Right lobe of liver (tissue), 6 donors: ENCODE data around the gene OR52E1. TPM values are rescaled to one million over a fixed set of nuclear protein-coding genes. Genes with fewer than 3 reads are reported as not detected.
"Not testable (repeated sequence)": the region's sequence is repeated elsewhere in the genome, so short reads cannot be mapped to it uniquely, and the experiment has no call there.

ENCODE experiments used
- ATAC-seq, 4 donors: fragments of 200-7000 bp; cut with Tn5 transposase; one replicate each; pipeline ENCODE4 v1.9.1; 2020; ENCODE audit warnings: mild to moderate bottlenecking in 4 of 4, moderate library complexity in 4 of 4
- DNase-seq, 3 donors: peaks; one replicate each; pipeline ENCODE4 v3.0.0-alpha.2; 2020
- H3K27ac ChIP-seq, 3 donors: fragments of 200-600 bp; one replicate each; pipeline ENCODE4 v1.8.0; 2022
- H3K27me3 ChIP-seq, 2 donors: fragments of 200-600 bp; one replicate each; pipeline ENCODE4 v1.8.0; 2022
- H3K36me3 ChIP-seq, 4 donors: fragments of 200-600 bp; sonication (generic) in 1 of 4; one replicate each; pipeline versions ENCODE4 v1.5.1 to v1.8.0; 2017 to 2022; ENCODE audit warnings: control low read depth in 1 of 4
- H3K4me1 ChIP-seq, 4 donors: fragments of 200-600 bp; sonication (generic) in 1 of 4; one replicate each; pipeline versions ENCODE4 v1.5.1 to v1.8.0; 2017 to 2022; ENCODE audit warnings: control low read depth in 1 of 4
- H3K4me3 ChIP-seq, 3 donors: fragments of 200-600 bp; one replicate each; pipeline ENCODE4 v1.8.0; 2022
- H3K9me3 ChIP-seq, 4 donors: fragments of 200-600 bp; sonication (generic) in 1 of 4; one replicate each; pipeline versions ENCODE4 v1.5.1 to v1.8.0; 2017 to 2022; ENCODE audit warnings: control low read depth in 1 of 4
- POLR2A ChIP-seq: fragments of 450-650 bp; IDR thresholded peaks from one replicate; pipeline ENCODE4 v1.6.1; 2017; ENCODE audit warnings: antibody characterized with exemption, mild to moderate bottlenecking
- WGBS: methylation state at CpG from one replicate; pipeline ENCODE4 v1.1.6; 2018; ENCODE audit warnings: low coverage, low lambda C conversion rate; ENCODE audit not compliant: insufficient coverage; ENCODE audit errors: missing lambda C conversion rate; 5-methylcytosine and 5-hydroxymethylcytosine counted together
- intact Hi-C, 2 donors: fragments of 100-400 bp; cut with DNase I; formaldehyde crosslinking; loops; one replicate each; pipeline versions ENCODE4 v1.11.2 to v1.14.1; 2022
- total RNA-seq, 6 experiments: library from RNA; depleted of rRNA in 2 of 6; stranded (reverse); fragments of >200 nt in 2 of 6; fragmentation: NEBNext Ultra II Directional in 3 of 6; extraction: Animal tissue kit (Norgen Biotek cat#: 25700) in 3 of 6; gene quantifications; one replicate each; pipeline versions ENCODE4 v1.1.0 to v1.2.4, GENCODE V29; 2016 to 2023
- TF ChIP-seq, protein P1 (sequence below), 4 donors: fragments of 200-600 bp in 3 of 4; fragments of 450-650 bp in 1 of 4; IDR thresholded peaks; one replicate each; pipeline versions ENCODE4 v1.5.1 to v1.8.0; 2016 to 2022; ENCODE audit warnings: antibody characterized with exemption in 4 of 4, mild to moderate bottlenecking in 2 of 4
- donor health status: DM: no; HTN: yes; CAD: no.
- donor health status: DM: no; HTN: no; CAD: no.
- donor health status: DM: no; HTN: no; CAD: no.
- donor health status: DM: no; HTN: yes; CAD: no.
- donor health status: DM: no; HTN: yes; CAD: no.

Gene OR52E1
- total RNA-seq, 6 experiments from 2014 or later = not detected

DNA sequence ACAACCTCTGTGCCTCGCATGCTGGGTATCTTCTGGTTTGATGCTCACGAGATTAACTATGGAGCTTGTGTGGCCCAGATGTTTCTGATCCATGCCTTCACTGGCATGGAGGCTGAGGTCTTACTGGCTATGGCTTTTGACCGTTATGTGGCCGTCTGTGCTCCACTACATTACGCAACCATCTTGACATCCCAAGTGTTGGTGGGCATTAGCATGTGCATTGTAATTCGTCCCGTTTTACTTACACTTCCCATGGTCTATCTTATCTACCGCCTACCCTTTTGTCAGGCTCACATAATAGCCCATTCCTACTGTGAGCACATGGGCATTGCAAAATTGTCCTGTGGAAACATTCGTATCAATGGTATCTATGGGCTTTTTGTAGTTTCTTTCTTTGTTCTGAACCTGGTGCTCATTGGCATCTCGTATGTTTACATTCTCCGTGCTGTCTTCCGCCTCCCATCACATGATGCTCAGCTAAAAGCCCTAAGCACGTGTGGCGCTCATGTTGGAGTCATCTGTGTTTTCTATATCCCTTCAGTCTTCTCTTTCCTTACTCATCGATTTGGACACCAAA is 22.5 kb upstream of the OR52E1 start:
- Histone ChIP-seq H3K4me1 (no peaks in the 10 kb centered on the region), H3K4me3 (no peak overlapping the region), H3K36me3 (no peaks in the 10 kb centered on the region), H3K27ac (no peak overlapping the region), H3K9me3 (no peaks in the 10 kb centered on the region), H3K27me3 (no peaks in the 10 kb centered on the region)
- ATAC-seq (no peak), DNase-seq (no peak)
- intact Hi-C loops = no loop called here
- 62% methylated on average over 12 of the region's 15 CpGs for WGBS
- TF ChIP-seq, protein P1, sequence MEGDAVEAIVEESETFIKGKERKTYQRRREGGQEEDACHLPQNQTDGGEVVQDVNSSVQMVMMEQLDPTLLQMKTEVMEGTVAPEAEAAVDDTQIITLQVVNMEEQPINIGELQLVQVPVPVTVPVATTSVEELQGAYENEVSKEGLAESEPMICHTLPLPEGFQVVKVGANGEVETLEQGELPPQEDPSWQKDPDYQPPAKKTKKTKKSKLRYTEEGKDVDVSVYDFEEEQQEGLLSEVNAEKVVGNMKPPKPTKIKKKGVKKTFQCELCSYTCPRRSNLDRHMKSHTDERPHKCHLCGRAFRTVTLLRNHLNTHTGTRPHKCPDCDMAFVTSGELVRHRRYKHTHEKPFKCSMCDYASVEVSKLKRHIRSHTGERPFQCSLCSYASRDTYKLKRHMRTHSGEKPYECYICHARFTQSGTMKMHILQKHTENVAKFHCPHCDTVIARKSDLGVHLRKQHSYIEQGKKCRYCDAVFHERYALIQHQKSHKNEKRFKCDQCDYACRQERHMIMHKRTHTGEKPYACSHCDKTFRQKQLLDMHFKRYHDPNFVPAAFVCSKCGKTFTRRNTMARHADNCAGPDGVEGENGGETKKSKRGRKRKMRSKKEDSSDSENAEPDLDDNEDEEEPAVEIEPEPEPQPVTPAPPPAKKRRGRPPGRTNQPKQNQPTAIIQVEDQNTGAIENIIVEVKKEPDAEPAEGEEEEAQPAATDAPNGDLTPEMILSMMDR (IDR thresholded peaks at IDR 0.05) = no peak
- TF ChIP-seq POLR2A = no peak

DNA sequence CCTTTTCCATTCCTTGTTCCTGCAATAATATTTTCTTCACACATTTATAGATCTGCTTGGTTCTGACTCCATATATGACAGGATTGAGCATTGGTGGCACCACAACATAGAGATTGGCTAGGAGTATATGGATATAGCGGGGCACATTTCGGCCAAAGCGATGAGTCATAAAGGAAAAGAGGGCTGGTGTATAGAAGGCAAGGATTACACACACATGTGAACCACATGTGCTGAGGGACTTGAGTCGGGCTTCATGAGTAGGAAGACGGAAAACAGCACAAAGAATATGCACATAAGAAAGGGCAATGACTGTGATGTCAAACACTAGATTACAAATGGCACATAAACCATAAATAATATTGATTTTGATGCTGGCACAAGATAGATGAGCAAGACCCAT is 10.7 kb upstream of the OR52E1 start:
- DNase-seq, H3K27ac ChIP-seq, H3K4me1 ChIP-seq, H3K4me3 ChIP-seq, ATAC-seq, H3K36me3 ChIP-seq, H3K27me3 ChIP-seq, H3K9me3 ChIP-seq, intact Hi-C loops: not testable (repeated sequence)
- 74% methylated on average over 5 of the region's 5 CpGs for WGBS

DNA sequence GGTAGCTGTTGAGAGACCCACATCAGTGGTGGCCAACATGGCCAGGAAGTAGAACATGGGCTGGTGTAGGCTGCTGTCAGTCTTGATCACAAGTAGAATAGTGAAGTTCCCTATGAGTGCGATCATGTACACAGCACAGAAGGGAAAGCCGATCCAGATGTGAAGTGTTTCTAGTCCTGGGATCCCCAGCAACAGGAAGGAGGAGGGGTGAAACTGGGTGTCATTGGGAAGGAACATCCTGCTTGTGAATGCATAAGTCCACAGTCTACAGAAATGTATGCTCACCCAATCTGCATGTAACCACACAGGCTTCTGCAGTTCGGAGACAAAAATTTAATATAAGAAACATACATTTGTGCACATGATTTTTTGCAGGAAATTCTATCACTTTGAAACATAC is 10.0 kb upstream of the OR52E1 start, which contains the start of gene OR52E2:
Gene OR52E2 (minus strand): TSS at position 237 of the 400 bp plus-strand sequence. CDS start 0 bp downstream, at position 237.
- WGBS = 79% methylated on average over 3 of the region's 3 CpGs
- no peak for ATAC-seq
- TF ChIP-seq POLR2A = no peak
- TF ChIP-seq, protein P1 (IDR thresholded peaks at IDR 0.05) = no peak

DNA sequence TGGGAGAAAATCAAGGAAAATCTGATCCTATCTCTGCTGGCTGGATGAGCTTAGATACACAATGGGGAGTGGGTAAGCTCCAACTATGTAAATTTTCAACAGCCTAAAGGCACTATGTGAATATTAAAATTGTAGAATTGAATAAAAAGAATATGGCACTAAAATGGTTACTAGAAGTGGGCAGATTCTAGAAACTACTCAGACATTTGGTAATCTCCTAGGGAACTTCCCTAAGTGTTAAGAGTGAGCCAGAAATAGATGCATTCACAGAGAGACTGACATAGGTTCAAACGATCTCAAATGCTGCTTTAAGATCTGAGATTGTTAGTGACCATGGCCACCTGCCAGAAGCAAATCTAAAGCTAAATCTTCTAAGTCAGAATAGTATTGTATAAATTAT is 4.3 kb upstream of the OR52E1 start:
- Histone ChIP-seq H3K9me3 (no peaks in the 10 kb centered on the region), H3K4me3 (no peak overlapping the region), H3K27ac (no peak overlapping the region), H3K27me3 (no peaks in the 10 kb centered on the region), H3K36me3 (no peaks in the 10 kb centered on the region), H3K4me1 (no peaks in the 10 kb centered on the region)
- no peak for DNase-seq
- ATAC-seq = no peak
- WGBS = 0% methylated on average over 1 of the region's 1 CpG
- TF ChIP-seq POLR2A = no peak
- TF ChIP-seq, protein P1 (IDR thresholded peaks at IDR 0.05) = no peak
- intact Hi-C loops = no loop called here

More for the DNA sequence above, 10.0 kb upstream of the OR52E1 start, which contains the start of gene OR52E2:
- Histone ChIP-seq H3K4me1 (no peaks in the 10 kb centered on the region), H3K36me3 (no peaks in the 10 kb centered on the region), H3K27me3 (no peaks in the 10 kb centered on the region), H3K27ac (no peak within 1 kb of the TSS), H3K9me3 (no peaks in the 10 kb centered on the region), H3K4me3 (no peak within 1 kb of the TSS)
- intact Hi-C loops = no loop called here
- DNase-seq = no peak

DNA sequence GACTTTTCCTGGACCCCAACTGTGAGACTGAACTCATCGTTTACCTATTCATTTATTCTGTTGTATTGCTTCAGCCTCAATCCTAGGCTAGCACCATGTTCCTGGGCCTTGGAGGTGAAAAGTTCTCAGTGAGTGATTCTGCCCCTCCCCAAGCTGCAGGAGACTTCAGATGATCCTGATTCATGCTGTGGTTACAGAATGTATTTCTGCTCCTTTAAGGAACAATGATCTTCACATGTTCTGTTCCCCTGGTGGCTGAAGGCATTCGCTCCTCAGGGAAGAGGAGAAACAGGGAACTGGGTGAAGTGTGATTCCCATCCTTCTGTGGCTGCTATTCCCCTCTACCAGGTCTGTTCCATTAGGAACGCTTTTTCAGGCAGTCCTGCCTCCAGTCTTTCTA is 2.4 kb downstream of the OR52E1 start:
- Histone ChIP-seq H3K27me3 (no peaks in the 10 kb centered on the region), H3K4me1 (no peaks in the 10 kb centered on the region), H3K27ac (no peak overlapping the region), H3K9me3 (no peaks in the 10 kb centered on the region), H3K4me3 (no peak overlapping the region), H3K36me3 (no peaks in the 10 kb centered on the region)
- ATAC-seq = no peak
- intact Hi-C loops = no loop called here
- DNase-seq = no peak
- 31% methylated on average over 2 of the region's 3 CpGs for WGBS
- no peak for TF ChIP-seq POLR2A
- TF ChIP-seq, protein P1 (IDR thresholded peaks at IDR 0.05) = no peak
